Measurements from ENCODE around the gene KLB. TPM values are rescaled to one million over a fixed set of nuclear protein-coding genes. Genes with fewer than 3 reads are reported as not detected.

Gene KLB
- polyA plus RNA-seq, 1 donor from 2014 or later, result not detected

DNA sequence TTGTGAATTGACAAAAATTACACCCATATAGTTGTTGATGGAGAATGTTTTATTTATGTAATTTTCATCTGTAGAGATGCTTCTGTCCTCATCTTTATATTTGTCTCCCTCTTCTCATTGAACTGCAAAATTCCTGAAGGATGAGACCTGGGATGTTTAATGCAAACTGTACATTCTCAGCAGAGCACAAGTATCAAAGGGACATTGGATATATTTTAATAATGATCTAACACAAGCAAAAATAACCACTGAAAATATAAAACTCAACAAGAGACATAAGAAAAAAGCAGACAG lies 91.9 kb downstream of the KLB start:
- no peaks in the 10 kb centered on the region for H3K79me2 ChIP-seq (replicated peaks; ENCODE audit: insufficient read depth, low read length)
- no peaks in the 10 kb centered on the region for H4K20me1 ChIP-seq (ENCODE audit: insufficient read depth)
- H3K9me3 ChIP-seq (ENCODE audit: low read length), result no peaks in the 10 kb centered on the region
- TF ChIP-seq MXI1 (conservative IDR thresholded peaks at IDR 0.05; ENCODE audit: poor library complexity, severe bottlenecking) (no peak), TAF1 (IDR thresholded peaks at IDR 0.05; ENCODE audit: low read depth) (no peak), POLR2AphosphoS5 (IDR thresholded peaks at IDR 0.05) (no peak), EP300 (conservative IDR thresholded peaks at IDR 0.05; ENCODE audit: poor library complexity, severe bottlenecking) (no peak), EZH2 (IDR thresholded peaks at IDR 0.05; ENCODE audit: borderline replicate concordance, insufficient read depth, low read length, poor library complexity, severe bottlenecking) (no peak), RAD21 (conservative IDR thresholded peaks at IDR 0.05) (no peak), SMC3 (conservative IDR thresholded peaks at IDR 0.05; ENCODE audit: poor library complexity) (no peak)
- TF ChIP-seq, protein P1, sequence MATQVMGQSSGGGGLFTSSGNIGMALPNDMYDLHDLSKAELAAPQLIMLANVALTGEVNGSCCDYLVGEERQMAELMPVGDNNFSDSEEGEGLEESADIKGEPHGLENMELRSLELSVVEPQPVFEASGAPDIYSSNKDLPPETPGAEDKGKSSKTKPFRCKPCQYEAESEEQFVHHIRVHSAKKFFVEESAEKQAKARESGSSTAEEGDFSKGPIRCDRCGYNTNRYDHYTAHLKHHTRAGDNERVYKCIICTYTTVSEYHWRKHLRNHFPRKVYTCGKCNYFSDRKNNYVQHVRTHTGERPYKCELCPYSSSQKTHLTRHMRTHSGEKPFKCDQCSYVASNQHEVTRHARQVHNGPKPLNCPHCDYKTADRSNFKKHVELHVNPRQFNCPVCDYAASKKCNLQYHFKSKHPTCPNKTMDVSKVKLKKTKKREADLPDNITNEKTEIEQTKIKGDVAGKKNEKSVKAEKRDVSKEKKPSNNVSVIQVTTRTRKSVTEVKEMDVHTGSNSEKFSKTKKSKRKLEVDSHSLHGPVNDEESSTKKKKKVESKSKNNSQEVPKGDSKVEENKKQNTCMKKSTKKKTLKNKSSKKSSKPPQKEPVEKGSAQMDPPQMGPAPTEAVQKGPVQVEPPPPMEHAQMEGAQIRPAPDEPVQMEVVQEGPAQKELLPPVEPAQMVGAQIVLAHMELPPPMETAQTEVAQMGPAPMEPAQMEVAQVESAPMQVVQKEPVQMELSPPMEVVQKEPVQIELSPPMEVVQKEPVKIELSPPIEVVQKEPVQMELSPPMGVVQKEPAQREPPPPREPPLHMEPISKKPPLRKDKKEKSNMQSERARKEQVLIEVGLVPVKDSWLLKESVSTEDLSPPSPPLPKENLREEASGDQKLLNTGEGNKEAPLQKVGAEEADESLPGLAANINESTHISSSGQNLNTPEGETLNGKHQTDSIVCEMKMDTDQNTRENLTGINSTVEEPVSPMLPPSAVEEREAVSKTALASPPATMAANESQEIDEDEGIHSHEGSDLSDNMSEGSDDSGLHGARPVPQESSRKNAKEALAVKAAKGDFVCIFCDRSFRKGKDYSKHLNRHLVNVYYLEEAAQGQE (IDR thresholded peaks at IDR 0.05; ENCODE audit: borderline replicate concordance), result no peak
- TF ChIP-seq, protein P2, sequence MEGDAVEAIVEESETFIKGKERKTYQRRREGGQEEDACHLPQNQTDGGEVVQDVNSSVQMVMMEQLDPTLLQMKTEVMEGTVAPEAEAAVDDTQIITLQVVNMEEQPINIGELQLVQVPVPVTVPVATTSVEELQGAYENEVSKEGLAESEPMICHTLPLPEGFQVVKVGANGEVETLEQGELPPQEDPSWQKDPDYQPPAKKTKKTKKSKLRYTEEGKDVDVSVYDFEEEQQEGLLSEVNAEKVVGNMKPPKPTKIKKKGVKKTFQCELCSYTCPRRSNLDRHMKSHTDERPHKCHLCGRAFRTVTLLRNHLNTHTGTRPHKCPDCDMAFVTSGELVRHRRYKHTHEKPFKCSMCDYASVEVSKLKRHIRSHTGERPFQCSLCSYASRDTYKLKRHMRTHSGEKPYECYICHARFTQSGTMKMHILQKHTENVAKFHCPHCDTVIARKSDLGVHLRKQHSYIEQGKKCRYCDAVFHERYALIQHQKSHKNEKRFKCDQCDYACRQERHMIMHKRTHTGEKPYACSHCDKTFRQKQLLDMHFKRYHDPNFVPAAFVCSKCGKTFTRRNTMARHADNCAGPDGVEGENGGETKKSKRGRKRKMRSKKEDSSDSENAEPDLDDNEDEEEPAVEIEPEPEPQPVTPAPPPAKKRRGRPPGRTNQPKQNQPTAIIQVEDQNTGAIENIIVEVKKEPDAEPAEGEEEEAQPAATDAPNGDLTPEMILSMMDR (IDR thresholded peaks at IDR 0.05; ENCODE audit: poor library complexity, severe bottlenecking), result no peak
- no peaks in the 10 kb centered on the region for H3K27me3 ChIP-seq (ENCODE audit: insufficient read depth, low read depth, low read length)
- no peak overlapping the region for H3K4me3 ChIP-seq (ENCODE audit: low read length)
- H3K36me3 ChIP-seq (ENCODE audit: insufficient read depth, low read length), result peaks cover 3% of the 10 kb centered on the region
- H3K9ac ChIP-seq (ENCODE audit: low read length), result no peak overlapping the region
- no peak overlapping the region for H3K27ac ChIP-seq (ENCODE audit: low read length)
- no peaks in the 10 kb centered on the region for H3F3A ChIP-seq (ENCODE audit: insufficient read depth, low read length, poor library complexity, severe bottlenecking)
- no peak overlapping the region for H3K4me2 ChIP-seq (ENCODE audit: low read length)
- no peak overlapping the region for H2AFZ ChIP-seq (ENCODE audit: low read depth, low read length)
- H3K9me2 ChIP-seq (ENCODE audit: insufficient read depth, low read length), result no peaks in the 10 kb centered on the region

Small RNA genes within 50 kb of the gene (small RNA-seq; reads per million reads assigned to genes)
- gene MIR5591 (0 reads per million in 3 experiments), gene RF00019 (0 to 1.2 (median 0) reads per million in 3 experiments), gene RNU6-887P (0 reads per million in 3 experiments)

Other genes starting within 250 kb of the KLB start
- gene WDR19, start 224.4 kb upstream of the KLB start, polyA plus RNA-seq, result 68.6 and 69.9 TPM in 2 replicates
- gene RFC1, start 40.6 kb upstream of the KLB start, polyA plus RNA-seq, result 17.3 and 20.7 TPM in 2 replicates
- 5,091 and 5,676 TPM in 2 replicates for gene RPL9, start 52.0 kb downstream of the KLB start, polyA plus RNA-seq
- 20.8 and 24.6 TPM in 2 replicates for gene LIAS, start 52.1 kb downstream of the KLB start, polyA plus RNA-seq
- gene UGDH, start 120.5 kb downstream of the KLB start, polyA plus RNA-seq, result 13.4 and 21.1 TPM in 2 replicates
- 42.3 and 55.6 TPM in 2 replicates for gene SMIM14, start 231.9 kb downstream of the KLB start, polyA plus RNA-seq